Activated T-cell treated with anti-CD3 and anti-CD28 coated beads, Interleukin-2, amount 50 U/mL, for 4 hours (primary cell): ENCODE results near the gene TMPRSS11B. TPM values are rescaled to one million over a fixed set of nuclear protein-coding genes. Genes with fewer than 3 reads are reported as not detected.

ENCODE experiments used
- ATAC-seq, 2 donors: fragments of 200-7000 bp; cut with Tn5 transposase; one replicate each; pipeline ENCODE4 v1.10.0; 2021
- DNase-seq: peaks from one replicate; pipeline ENCODE4 v3.0.0-alpha.2; 2020
- H3K27me3 Mint-ChIP-seq: one replicate; pipeline ENCODE4 v1.8.0; 2021; ENCODE audit warnings: low read depth, mixed read lengths
- H3K36me3 Mint-ChIP-seq: one replicate; pipeline ENCODE4 v1.8.0; 2022; ENCODE audit warnings: mixed read lengths; ENCODE audit not compliant: insufficient read depth
- H3K4me1 Mint-ChIP-seq: one replicate; pipeline ENCODE4 v1.8.0; 2021; ENCODE audit warnings: low read depth, mixed read lengths
- H3K4me3 Mint-ChIP-seq: one replicate; pipeline ENCODE4 v1.8.0; 2021; ENCODE audit warnings: mild to moderate bottlenecking, moderate library complexity, mixed read lengths
- H3K9me3 Mint-ChIP-seq: one replicate; pipeline ENCODE4 v1.8.0; 2021; ENCODE audit warnings: mixed read lengths
- total RNA-seq, 3 donors: library from RNA; stranded (reverse); gene quantifications; one replicate each; pipeline ENCODE4 v1.2.1, GENCODE V29; 2021

Gene TMPRSS11B
- total RNA-seq, 3 donors from 2014 or later, result not detected

GRCh38 chr4:68182382-68182820 is 63.1 kb downstream of the TMPRSS11B start:
- Mint-ChIP-seq H3K4me3 (no peak overlapping the region), H3K9me3 (no peaks in the 10 kb centered on the region), H3K4me1 (no peaks in the 10 kb centered on the region), H3K36me3 (no peaks in the 10 kb centered on the region), H3K27me3 (no peaks in the 10 kb centered on the region)
- no peak for ATAC-seq
- no peak for DNase-seq

DNA sequence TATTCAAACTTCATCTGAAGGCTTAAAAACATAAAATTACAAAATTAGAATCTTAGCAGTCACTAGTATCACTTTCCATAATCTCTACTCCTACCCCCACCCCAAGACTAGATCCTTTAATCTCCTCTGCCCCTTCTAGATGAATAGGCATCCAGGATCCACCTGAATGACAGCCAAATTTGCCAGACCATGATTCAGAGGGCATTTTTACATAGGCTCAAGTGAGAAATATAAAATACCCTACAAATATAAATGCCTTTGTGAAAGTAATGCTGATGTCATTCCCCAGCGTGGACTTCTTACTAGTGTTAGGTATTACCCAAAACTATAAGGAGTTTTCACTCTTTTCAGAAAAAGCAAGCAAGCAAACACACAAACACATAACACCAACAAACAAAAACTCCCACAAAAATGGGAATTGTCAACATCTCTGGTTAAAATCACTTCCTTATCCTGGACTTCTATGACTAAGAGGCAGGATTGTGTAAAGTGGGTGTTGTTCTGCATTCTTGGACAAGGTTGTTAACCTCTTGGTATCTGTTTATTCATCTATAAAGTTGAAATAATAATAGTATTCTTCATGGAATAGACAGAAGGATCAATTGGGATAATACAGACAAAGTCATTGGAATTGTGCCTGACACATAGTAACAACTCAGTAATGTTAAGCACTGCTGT is 64.5 kb downstream of the TMPRSS11B start:
- no peak overlapping the region for H3K4me3 Mint-ChIP-seq
- ATAC-seq, result no peak
- no peaks in the 10 kb centered on the region for H3K27me3 Mint-ChIP-seq

GRCh38 chr4:68176904-68177303 is 68.6 kb downstream of the TMPRSS11B start:
- Mint-ChIP-seq H3K9me3 (no peaks in the 10 kb centered on the region), H3K4me1 (no peaks in the 10 kb centered on the region), H3K27me3 (peaks cover 3% of the 10 kb centered on the region), H3K36me3 (no peaks in the 10 kb centered on the region), H3K4me3 (no peak overlapping the region)
- ATAC-seq (no peak), DNase-seq (no peak)

More for the DNA sequence above, 64.5 kb downstream of the TMPRSS11B start:
- H3K36me3 Mint-ChIP-seq, result no peaks in the 10 kb centered on the region
- H3K4me1 Mint-ChIP-seq, result no peaks in the 10 kb centered on the region
- H3K9me3 Mint-ChIP-seq, result no peaks in the 10 kb centered on the region
- no peak for DNase-seq

Other genes with a start within 250 kb of the TMPRSS11B start
- gene TMPRSS11F, start 115.8 kb downstream of the TMPRSS11B start, total RNA-seq, result not detected
- 10 to 100 TPM; 65.1 to 75.7 (median 75.6) TPM for gene YTHDC1, start 104.4 kb upstream of the TMPRSS11B start, total RNA-seq
- gene TMPRSS11E, start 201.8 kb upstream of the TMPRSS11B start, total RNA-seq, result not detected